H1 (cell line): Measurements from ENCODE around the gene PAQR8. TPM values are rescaled to one million over a fixed set of nuclear protein-coding genes. Genes with fewer than 3 reads are reported as not detected.

Experiments
- CTCF ChIA-PET: fragments of 300-600 bp; sonication (Branson Sonifier 250); formaldehyde crosslinking; loops from one replicate; lab custom pipeline; 2021; ENCODE audit not compliant: partially characterized antibody; lab: Charles Lee
- POLR2A ChIA-PET: fragments of 300-600 bp; sonication (Branson Sonifier 250); formaldehyde crosslinking; loops from one replicate; lab custom pipeline; 2021; ENCODE audit warnings: inconsistent platforms; ENCODE audit not compliant: partially characterized antibody; lab: Charles Lee
- DNase-seq, 2 experiments: peaks; one replicate each; pipeline versions ENCODE4 v3.0.0 to v3.0.0-alpha.2; 2010 to 2022; ENCODE audit warnings: low spot score in 2 of 2, low read depth in 1 of 2, mixed read lengths in 1 of 2
- FAIRE-seq: peaks from 2 replicates; lab custom pipeline; 2011; peaks lifted over from hg19 to GRCh38; lab: Jason Lieb, UNC
- H2AFZ ChIP-seq: 2 replicates; pipeline ENCODE4 v1.8.1; 2012; ENCODE audit warnings: low read length, inconsistent platforms
- H2AK5ac ChIP-seq: 2 replicates; pipeline ENCODE4 v1.6.1; 2013; ENCODE audit warnings: low read depth, low read length
- H2BK120ac ChIP-seq: replicated peaks from 2 replicates; pipeline ENCODE3; 2013; ENCODE audit warnings: low read depth, low read length, inconsistent platforms
- H2BK12ac ChIP-seq: 2 replicates; pipeline ENCODE4 v1.6.1; 2013; ENCODE audit warnings: low read depth, low read length
- H2BK15ac ChIP-seq: 2 replicates; pipeline ENCODE4 v1.6.1; 2013; ENCODE audit warnings: low read length
- H2BK20ac ChIP-seq: 2 replicates; pipeline ENCODE4 v1.6.1; 2013; ENCODE audit warnings: low read length
- H2BK5ac ChIP-seq: 2 replicates; pipeline ENCODE4 v1.6.1; 2013; ENCODE audit warnings: low read depth, low read length
- H3K14ac ChIP-seq: 2 replicates; pipeline ENCODE4 v1.6.1; 2013; ENCODE audit warnings: inconsistent platforms; ENCODE audit not compliant: insufficient read length
- H3K18ac ChIP-seq: 2 replicates; pipeline ENCODE4 v1.6.1; 2013; ENCODE audit warnings: low read length; ENCODE audit errors: extremely low read depth
- H3K23ac ChIP-seq: 2 replicates; pipeline ENCODE4 v1.6.1; 2013; ENCODE audit warnings: inconsistent platforms; ENCODE audit not compliant: insufficient read length
- H3K23me2 ChIP-seq: 2 replicates; pipeline ENCODE4 v1.6.1; 2013; ENCODE audit warnings: low read depth, low read length
- H3K27ac ChIP-seq: 2 replicates; pipeline ENCODE4 v1.6.1; 2011; ENCODE audit warnings: low read depth, low read length, inconsistent platforms
- H3K27me3 ChIP-seq, 4 experiments: replicated peaks in 1 of 4; 1 replicate in 1 of 4; 2 replicates in 3 of 4; pipeline versions ENCODE4 v1.6.1 to v1.8.1; 2011 to 2013; ENCODE audit warnings: low read length in 3 of 4, mild to moderate bottlenecking in 3 of 4, inconsistent platforms in 2 of 4, mixed read lengths in 2 of 4, moderate library complexity in 1 of 4; ENCODE audit not compliant: control insufficient read depth in 3 of 4, insufficient read depth in 3 of 4; ENCODE audit errors: extremely low read depth in 1 of 4
- H3K36me3 ChIP-seq, 4 experiments: 2 replicates each; pipeline versions ENCODE4 v1.6.1 to v1.8.1; 2011 to 2013; ENCODE audit warnings: mild to moderate bottlenecking in 4 of 4, low read length in 3 of 4, moderate library complexity in 2 of 4, control low read depth in 1 of 4, inconsistent platforms in 1 of 4; ENCODE audit not compliant: insufficient read depth in 4 of 4, control insufficient read depth in 2 of 4
- H3K4ac ChIP-seq: replicated peaks from 2 replicates; pipeline ENCODE3; 2013; ENCODE audit warnings: low read length, low read depth, mixed read lengths, inconsistent platforms; ENCODE audit not compliant: insufficient read length
- H3K4me1 ChIP-seq, 4 experiments: replicated peaks in 1 of 4; 1 replicate in 1 of 4; 2 replicates in 3 of 4; pipeline versions ENCODE4 v1.6.1 to v1.8.1; 2011 to 2013; ENCODE audit warnings: low read length in 3 of 4, inconsistent platforms in 2 of 4, mixed read lengths in 1 of 4; ENCODE audit not compliant: insufficient read depth in 4 of 4, control insufficient read depth in 3 of 4
- H3K4me2 ChIP-seq, 2 experiments: 2 replicates each; pipeline versions ENCODE4 v1.6.1 to v1.8.1; 2011 to 2013; ENCODE audit warnings: low read depth in 2 of 2, low read length in 2 of 2, control low read depth in 1 of 2, inconsistent platforms in 1 of 2, mild to moderate bottlenecking in 1 of 2; ENCODE audit not compliant: insufficient read depth in 1 of 2
- H3K4me3 ChIP-seq, 4 experiments: fragments of 200-600, 300-600 bp in 1 of 4; sonication (generic), shearing (Covaris generic), sonication (Bioruptor Twin) in 1 of 4; 2 replicates each; pipeline versions ENCODE4 v1.5.1 to v1.8.1; 2011 to 2016; ENCODE audit warnings: low read length in 4 of 4, low read depth in 3 of 4, control low read depth in 2 of 4, inconsistent platforms in 2 of 4, mild to moderate bottlenecking in 2 of 4, mixed read lengths in 1 of 4, moderate library complexity in 1 of 4; ENCODE audit not compliant: insufficient read depth in 2 of 4; ENCODE audit errors: extremely low read depth in 1 of 4
- H3K56ac ChIP-seq: replicated peaks from 2 replicates; pipeline ENCODE3; 2013; ENCODE audit warnings: low read depth, mild to moderate bottlenecking, mixed read lengths, low read length, inconsistent platforms; ENCODE audit not compliant: insufficient read length
- H3K79me1 ChIP-seq: 2 replicates; pipeline ENCODE4 v1.6.1; 2013; ENCODE audit warnings: low read depth, low read length, control low read depth
- H3K79me2 ChIP-seq, 2 experiments: 2 replicates each; pipeline versions ENCODE4 v1.6.1 to v1.8.1; 2012 to 2013; ENCODE audit warnings: low read length in 2 of 2, mild to moderate bottlenecking in 2 of 2, inconsistent platforms in 1 of 2; ENCODE audit not compliant: insufficient read depth in 2 of 2, control insufficient read depth in 1 of 2
- H3K9ac ChIP-seq, 4 experiments: replicated peaks in 1 of 4; 1 replicate in 1 of 4; 2 replicates in 3 of 4; pipeline versions ENCODE4 v1.6.1 to v1.8.1; 2011 to 2013; ENCODE audit warnings: low read depth in 3 of 4, low read length in 3 of 4, control low read depth in 2 of 4, mild to moderate bottlenecking in 2 of 4, moderate library complexity in 2 of 4, inconsistent platforms in 1 of 4; ENCODE audit errors: extremely low read depth in 1 of 4
- H3K9me3 ChIP-seq, 2 experiments: 2 replicates each; pipeline versions ENCODE4 v1.6.1 to v1.8.1; 2012 to 2013; ENCODE audit warnings: mild to moderate bottlenecking in 2 of 2, moderate library complexity in 2 of 2, control low read depth in 1 of 2, inconsistent platforms in 1 of 2, low read depth in 1 of 2, low read length in 1 of 2, mixed read lengths in 1 of 2; ENCODE audit not compliant: insufficient read depth in 2 of 2
- H4K20me1 ChIP-seq, 2 experiments: replicated peaks in 1 of 2; 2 replicates each; pipeline versions ENCODE3 to v1.8.1; 2011 to 2013; ENCODE audit warnings: inconsistent platforms in 2 of 2, low read length in 2 of 2, mild to moderate bottlenecking in 1 of 2; ENCODE audit not compliant: insufficient read depth in 2 of 2, control insufficient read depth in 1 of 2
- H4K5ac ChIP-seq: 2 replicates; pipeline ENCODE4 v1.6.1; 2013; ENCODE audit warnings: low read length, low read depth, mixed read lengths, inconsistent platforms; ENCODE audit not compliant: insufficient read length
- H4K8ac ChIP-seq: 2 replicates; pipeline ENCODE4 v1.8.0; 2013; ENCODE audit warnings: mild to moderate bottlenecking, moderate library complexity, low read length, inconsistent platforms; ENCODE audit not compliant: insufficient read depth; ENCODE audit errors: extremely low read depth
- H4K91ac ChIP-seq: replicated peaks from 2 replicates; pipeline ENCODE3; 2013; ENCODE audit warnings: low read length, mixed read lengths, inconsistent platforms; ENCODE audit not compliant: insufficient read length
- CTBP2 ChIP-seq: IDR thresholded peaks from 2 replicates; pipeline ENCODE4 v1.7.0; 2011; ENCODE audit warnings: borderline replicate concordance, mild to moderate bottlenecking, moderate library complexity, mixed read lengths, low read length; ENCODE audit not compliant: insufficient read depth, insufficient read length
- TEAD4 ChIP-seq: IDR thresholded peaks from 2 replicates; pipeline ENCODE4 v1.6.1; 2012; ENCODE audit warnings: low read depth, low read length, inconsistent platforms, mixed read lengths
- YY1 ChIP-seq: IDR thresholded peaks from 2 replicates; pipeline ENCODE4 v1.6.1; 2011; ENCODE audit warnings: low read depth, mild to moderate bottlenecking, low read length
- WGBS, 2 experiments: shearing (Covaris generic) in 1 of 2; methylation state at CpG; one replicate each; pipeline versions ENCODE4 v1.1.6 to v1.1.7; 2013 to 2015; ENCODE audit warnings: low lambda C conversion rate in 2 of 2, mixed read lengths in 2 of 2, inconsistent platforms in 1 of 2, low coverage in 1 of 2, missing lambda C conversion rate in 1 of 2; ENCODE audit not compliant: insufficient replicate concordance in 2 of 2, insufficient coverage in 1 of 2, insufficient read length in 1 of 2; ENCODE audit errors: extremely low coverage in 1 of 2, missing lambda C conversion rate in 1 of 2; 5-methylcytosine and 5-hydroxymethylcytosine counted together
- polyA plus RNA-seq, 7 experiments: library from polyadenylated mRNA; depleted of rRNA in 3 of 7; stranded (reverse) in 5 of 7; unstranded in 2 of 7; fragments of >200 nt in 5 of 7; fragments of 200-250 nt in 2 of 7; gene quantifications; 1 replicate in 5 of 7; 2 replicates in 1 of 7; 4 replicates in 1 of 7; pipeline versions ENCODE4 v1.2.1 to v1.2.3, GENCODE V29; 2011 to 2013; ENCODE audit warnings: missing spikeins in 2 of 7, mixed read lengths in 2 of 7
- total RNA-seq: library from RNA; stranded (reverse); fragmentation: NEBNext Ultra II Directional; extraction: Animal tissue kit (Norgen Biotek cat#: 25700); gene quantifications from 2 replicates; pipeline ENCODE4 v1.2.1, GENCODE V29; 2021

Gene PAQR8
- total and polyA plus RNA-seq, 2 of the 8 experiments (the other 6 are each of a cell fraction or from before 2014, with no cell fraction given): 7.6 to 9.6 TPM

GRCh38 chr6:52346503-52346902 is 15.4 kb upstream of the PAQR8 start:
- H2AFZ ChIP-seq: no peak overlapping the region
- no peak for TF ChIP-seq CTBP2
- no peak for TF ChIP-seq TEAD4
- no peak for TF ChIP-seq YY1

More at GRCh38 chr6:52346503-52346902, 15.4 kb upstream of the PAQR8 start:
- POLR2A ChIA-PET: no interaction called here
- CTCF ChIA-PET: interaction anchor here (1.0 to 1.4 kb wide), 2 partner anchors 13 to 59 kb away, joined by 3 read pairs; no protein-coding TSS in a partner anchor
- no peaks in the 10 kb centered on the region for H3K79me1 ChIP-seq
- no peak overlapping the region for H4K91ac ChIP-seq
- H3K23ac ChIP-seq: no peak overlapping the region
- H3K4ac ChIP-seq: no peak overlapping the region
- no peak overlapping the region for H3K56ac ChIP-seq
- no peak overlapping the region for H3K18ac ChIP-seq
- H2AK5ac ChIP-seq: no peak overlapping the region
- H3K36me3 ChIP-seq: no peaks in the 10 kb centered on the region
- H3K27ac ChIP-seq: no peak overlapping the region
- no peaks in the 10 kb centered on the region for H3K4me1 ChIP-seq
- no peaks in the 10 kb centered on the region for H3K79me2 ChIP-seq
- H2BK5ac ChIP-seq: no peak overlapping the region
- H3K14ac ChIP-seq: no peak overlapping the region
- no peak overlapping the region for H3K9ac ChIP-seq
- FAIRE-seq (no peak), DNase-seq (no peak)
- no peak overlapping the region for H4K8ac ChIP-seq
- no peak overlapping the region for H2BK120ac ChIP-seq
- no peak overlapping the region for H2BK20ac ChIP-seq
- H3K23me2 ChIP-seq: no peaks in the 10 kb centered on the region; the same call in 1 of the 2 replicates
- no peak overlapping the region for H3K4me3 ChIP-seq
- H2BK15ac ChIP-seq: no peak overlapping the region
- no peak overlapping the region for H3K4me2 ChIP-seq
- H3K27me3 ChIP-seq: no peaks in the 10 kb centered on the region; a peak in 1 of 7 replicates
- WGBS, 2 experiments: 94% methylated on average over 2 of the region's 2 CpGs; no CpG with 5 or more reads in 1 of the 2 experiments
- H3K9me3 ChIP-seq: no peaks in the 10 kb centered on the region
- H4K20me1 ChIP-seq: no peaks in the 10 kb centered on the region
- H2BK12ac ChIP-seq: no peak overlapping the region
- no peak overlapping the region for H4K5ac ChIP-seq
